Subcutaneous abdominal adipose tissue (tissue), 5 donors: ENCODE results near the gene AMFR.
"Not testable (repeated sequence)": the region's sequence is repeated elsewhere in the genome, so short reads cannot be mapped to it uniquely, and the experiment has no call there.

Source experiments
- H3K27ac ChIP-seq: one replicate; pipeline ENCODE4 v1.7.0; 2013; ENCODE audit warnings: low read depth, mild to moderate bottlenecking, inconsistent platforms, low read length, moderate library complexity
- H3K27me3 ChIP-seq, 5 donors: one replicate each; pipeline ENCODE4 v1.7.0; 2013; ENCODE audit warnings: low read length in 5 of 5, inconsistent platforms in 1 of 5; ENCODE audit not compliant: control insufficient read depth in 5 of 5, insufficient read depth in 4 of 5
- H3K36me3 ChIP-seq, 5 donors: one replicate each; pipeline ENCODE4 v1.7.0; 2013; ENCODE audit warnings: low read length in 5 of 5; ENCODE audit not compliant: control insufficient read depth in 5 of 5, insufficient read depth in 5 of 5
- H3K4me1 ChIP-seq, 5 donors: one replicate each; pipeline ENCODE4 v1.7.0; 2013; ENCODE audit warnings: low read length in 5 of 5, mild to moderate bottlenecking in 3 of 5, moderate library complexity in 1 of 5; ENCODE audit not compliant: control insufficient read depth in 5 of 5, insufficient read depth in 5 of 5
- H3K4me3 ChIP-seq, 5 donors: one replicate each; pipeline ENCODE4 v1.7.0; 2013; ENCODE audit warnings: low read length in 5 of 5, low read depth in 1 of 5
- H3K9ac ChIP-seq, 5 donors: one replicate each; pipeline ENCODE4 v1.7.0; 2013; ENCODE audit warnings: low read length in 5 of 5, mild to moderate bottlenecking in 4 of 5, moderate library complexity in 3 of 5
- H3K9me3 ChIP-seq, 5 donors: one replicate each; pipeline ENCODE4 v1.7.0; 2013; ENCODE audit warnings: low read length in 5 of 5; ENCODE audit not compliant: control insufficient read depth in 5 of 5
- donor health status: healthy.
- donor health status: healthy.
- donor health status: healthy.
- donor health status: healthy.
- donor health status: healthy.

Gene AMFR

DNA sequence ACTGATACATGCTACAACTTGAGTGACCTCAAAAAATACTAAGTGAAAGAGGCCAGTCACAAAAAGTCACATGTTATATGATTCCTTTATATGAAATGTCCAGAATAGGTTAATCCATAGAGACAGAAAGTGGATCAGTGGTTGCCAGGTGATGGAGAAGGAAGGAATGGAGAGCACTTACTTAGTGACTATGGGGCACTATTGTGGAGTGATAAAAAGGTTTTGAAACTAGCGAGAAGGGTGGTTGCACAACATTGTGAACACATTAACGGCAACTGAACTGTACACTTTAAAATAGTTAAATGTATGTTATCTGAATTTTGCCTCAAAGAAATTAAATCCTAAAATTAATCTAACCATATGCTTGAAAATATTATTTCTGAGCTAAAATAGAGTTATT is 25.9 kb downstream of the AMFR start:
- Histone ChIP-seq H3K4me3 (no peak overlapping the region), H3K4me1 (no peaks in the 10 kb centered on the region), H3K27ac (no peak overlapping the region), H3K27me3 (no peaks in the 10 kb centered on the region), H3K36me3 (peaks cover 35 to 53% (median 38%) of the 10 kb centered on the region in 5 donors), H3K9me3 (no peaks in the 10 kb centered on the region), H3K9ac (no peak overlapping the region)

- no peak overlapping the region for H3K4me3 ChIP-seq
- no peaks in the 10 kb centered on the region for H3K27me3 ChIP-seq
- H3K36me3 ChIP-seq: peaks cover 31 to 49% (median 34%) of the 10 kb centered on the region in 5 donors
- no peaks in the 10 kb centered on the region for H3K4me1 ChIP-seq
- no peak overlapping the region for H3K27ac ChIP-seq
- H3K9ac ChIP-seq: no peak overlapping the region
- no peaks in the 10 kb centered on the region for H3K9me3 ChIP-seq
These were observed 26.3 kb downstream of the AMFR start for GRCh38 chr16:56399047-56399446.

GRCh38 chr16:56396724-56397123 is 28.6 kb downstream of the AMFR start:
- H3K9ac ChIP-seq, H3K27me3 ChIP-seq, H3K9me3 ChIP-seq, H3K4me3 ChIP-seq, H3K4me1 ChIP-seq, H3K27ac ChIP-seq: not testable (repeated sequence)
- H3K36me3 ChIP-seq: peaks cover 18 to 29% (median 19%) of the 10 kb centered on the region in 5 donors

- H3K36me3 ChIP-seq: peaks cover 32 to 63% (median 48%) of the 10 kb centered on the region in 5 donors
These were observed 35.8 kb downstream of the AMFR start for GRCh38 chr16:56389554-56389953.

DNA sequence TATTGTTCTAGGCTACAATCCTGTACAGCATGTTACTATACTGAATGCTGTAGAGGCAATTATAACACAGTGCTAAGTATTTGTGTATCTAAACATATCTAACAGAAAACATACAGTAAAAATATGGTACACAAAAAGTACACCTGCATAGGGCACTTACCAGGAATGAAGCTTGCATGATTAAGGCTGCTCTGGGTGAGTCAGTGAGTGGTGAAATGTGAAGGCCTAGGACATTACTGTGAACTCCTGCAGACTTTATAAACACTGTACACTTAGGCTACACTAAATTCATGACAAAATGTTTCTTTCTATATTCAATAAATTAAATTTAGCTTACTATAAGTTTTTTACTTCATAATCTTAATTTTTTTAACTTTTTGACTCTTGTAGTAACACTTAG is 37.1 kb downstream of the AMFR start:
- Histone ChIP-seq H3K9ac (no peak overlapping the region), H3K27ac (no peak overlapping the region), H3K36me3 (peaks cover 32 to 77% (median 60%) of the 10 kb centered on the region in 5 donors), H3K4me1 (no peaks in the 10 kb centered on the region), H3K27me3 (no peaks in the 10 kb centered on the region), H3K4me3 (no peak overlapping the region), H3K9me3 (no peaks in the 10 kb centered on the region)

More at GRCh38 chr16:56389554-56389953, 35.8 kb downstream of the AMFR start:
- no peak overlapping the region for H3K9ac ChIP-seq
- H3K27ac ChIP-seq: no peak overlapping the region
- no peak overlapping the region for H3K4me3 ChIP-seq
- H3K9me3 ChIP-seq: no peaks in the 10 kb centered on the region
- no peaks in the 10 kb centered on the region for H3K4me1 ChIP-seq
- H3K27me3 ChIP-seq: no peaks in the 10 kb centered on the region

GRCh38 chr16:56387396-56387795 is 37.9 kb downstream of the AMFR start:
- Histone ChIP-seq H3K27ac (no peak overlapping the region), H3K9ac (no peak overlapping the region), H3K4me1 (no peaks in the 10 kb centered on the region), H3K9me3 (no peaks in the 10 kb centered on the region), H3K27me3 (no peaks in the 10 kb centered on the region), H3K36me3 (peaks cover 35 to 84% (median 66%) of the 10 kb centered on the region in 5 donors), H3K4me3 (no peak overlapping the region)

- Histone ChIP-seq H3K9me3 (peaks cover 0 to 18% (median 7%) of the 10 kb centered on the region in 5 donors), H3K36me3 (peaks cover 34 to 86% (median 78%) of the 10 kb centered on the region in 5 donors), H3K27ac (no peak overlapping the region), H3K4me1 (no peaks in the 10 kb centered on the region), H3K27me3 (no peaks in the 10 kb centered on the region), H3K4me3 (no peak overlapping the region), H3K9ac (no peak overlapping the region)
These were observed 41.1 kb downstream of the AMFR start for GRCh38 chr16:56384074-56384721.

DNA sequence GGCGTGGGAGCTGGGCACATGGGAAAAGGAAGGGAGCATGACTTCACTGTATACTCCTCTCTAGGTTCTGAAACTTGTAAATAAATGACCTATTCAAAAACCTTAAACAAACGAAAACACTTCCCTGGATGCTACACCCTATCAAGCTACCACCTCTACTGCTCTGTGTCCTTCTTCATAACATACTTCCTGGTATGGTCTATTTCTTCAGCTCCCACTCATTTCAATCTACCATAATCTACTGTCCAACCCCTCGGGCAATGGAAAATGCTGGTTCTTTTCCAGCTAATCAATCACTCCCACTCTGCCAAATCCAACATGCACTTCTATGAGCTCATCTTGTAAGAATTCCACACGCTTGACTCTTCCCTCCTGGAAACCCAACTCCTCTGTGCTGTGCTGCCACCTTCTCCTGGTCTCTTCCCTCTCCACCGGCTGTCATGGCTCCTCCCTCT is 42.4 kb downstream of the AMFR start:
- peaks cover 33 to 79% (median 72%) of the 10 kb centered on the region in 5 donors for H3K36me3 ChIP-seq
- H3K4me1 ChIP-seq: no peaks in the 10 kb centered on the region
- no peak overlapping the region for H3K27ac ChIP-seq
- H3K9me3 ChIP-seq: peaks cover 0 to 18% (median 7%) of the 10 kb centered on the region in 5 donors
- H3K27me3 ChIP-seq: no peaks in the 10 kb centered on the region
- no peak overlapping the region for H3K4me3 ChIP-seq
- H3K9ac ChIP-seq: no peak overlapping the region

GRCh38 chr16:56382459-56382858 is 42.9 kb downstream of the AMFR start:
- Histone ChIP-seq H3K9ac (no peak overlapping the region), H3K9me3 (peaks cover 0 to 18% (median 7%) of the 10 kb centered on the region in 5 donors), H3K4me1 (no peaks in the 10 kb centered on the region), H3K27ac (no peak overlapping the region), H3K27me3 (no peaks in the 10 kb centered on the region), H3K4me3 (no peak overlapping the region), H3K36me3 (peaks cover 33 to 74% (median 67%) of the 10 kb centered on the region in 5 donors)

DNA sequence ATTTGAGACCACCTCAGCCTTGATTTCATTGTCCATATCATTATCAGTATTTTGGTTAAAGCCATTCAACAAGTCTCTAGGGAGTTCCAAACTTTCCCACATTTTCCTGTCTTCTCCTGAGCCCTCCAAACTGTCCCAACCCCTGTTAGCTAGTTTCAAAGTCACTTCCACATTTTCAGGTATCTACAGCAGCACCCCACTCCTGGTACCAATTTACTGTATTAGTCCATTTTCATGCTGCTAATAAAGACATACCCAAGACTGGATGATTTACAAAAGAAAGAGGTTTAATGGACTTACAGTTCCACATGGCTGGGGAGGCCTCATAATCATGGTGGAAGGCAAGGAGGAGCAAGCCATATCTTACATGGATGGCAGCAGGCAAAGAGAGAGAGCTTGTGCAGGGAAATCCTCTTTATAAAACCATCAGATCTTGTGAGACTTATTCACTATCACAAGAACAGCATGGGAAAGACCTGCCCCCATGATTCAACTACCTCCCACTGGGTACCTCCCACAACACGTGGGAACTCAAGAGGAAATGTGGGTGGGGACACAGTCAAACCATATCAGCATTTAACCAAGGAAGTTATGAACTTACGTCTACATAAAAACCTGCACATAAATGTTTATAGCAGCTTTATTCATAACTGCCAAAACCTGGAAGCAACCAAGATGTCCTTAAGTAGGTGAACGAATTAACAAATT is 44.4 kb downstream of the AMFR start:
- H3K27me3 ChIP-seq, H3K4me1 ChIP-seq, H3K27ac ChIP-seq, H3K4me3 ChIP-seq, H3K9ac ChIP-seq: not testable (repeated sequence)
- Histone ChIP-seq H3K9me3 (peaks cover 0 to 18% (median 7%) of the 10 kb centered on the region in 5 donors), H3K36me3 (peaks cover 35 to 67% (median 55%) of the 10 kb centered on the region in 5 donors)
